Pulmonary artery endothelial cell (primary cell): ENCODE data around the gene FBXL17. TPM values are rescaled to one million over a fixed set of nuclear protein-coding genes. Genes with fewer than 3 reads are reported as not detected.
"Not testable (repeated sequence)": the region's sequence is repeated elsewhere in the genome, so short reads cannot be mapped to it uniquely, and the experiment has no call there.

Experiments
- DNase-seq: peaks from one replicate; pipeline ENCODE4 v3.0.0-alpha.2; 2011; ENCODE audit warnings: low read depth, low spot score
- total RNA-seq: library from RNA; depleted of rRNA; stranded (reverse); fragments of >200 nt; gene quantifications from 2 replicates; pipeline ENCODE4 v1.2.3, GENCODE V29; 2014

The FBXL17 gene
- total RNA-seq, 1 donor from 2014 or later, result 4.6 TPM

DNA sequence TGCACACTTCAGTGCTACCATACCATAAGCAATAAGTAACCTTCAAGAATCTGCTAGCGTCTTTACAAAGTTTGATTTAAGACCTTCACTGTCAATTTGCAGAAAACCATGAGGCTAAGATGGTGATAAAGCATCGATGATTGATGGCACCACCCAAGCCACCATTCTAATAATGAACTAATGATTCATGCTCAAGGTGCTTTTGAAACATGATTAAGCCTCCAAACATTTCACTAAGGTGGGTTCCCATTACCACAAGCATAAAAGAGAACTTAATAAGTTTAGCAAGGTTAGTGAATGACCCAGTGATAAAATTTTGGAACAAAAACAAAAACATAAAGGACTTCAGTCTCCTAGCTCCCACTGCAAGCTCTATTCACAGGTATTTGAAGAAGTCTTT lies 214.7 kb downstream of the FBXL17 start:
- no peak for DNase-seq

- no peak for DNase-seq
Measured at GRCh38 chr5:108164574-108164973, 217.3 kb downstream of the FBXL17 start.

- DNase-seq, result not testable (repeated sequence)
Measured at GRCh38 chr5:108152854-108153253, 229.0 kb downstream of the FBXL17 start.

DNA sequence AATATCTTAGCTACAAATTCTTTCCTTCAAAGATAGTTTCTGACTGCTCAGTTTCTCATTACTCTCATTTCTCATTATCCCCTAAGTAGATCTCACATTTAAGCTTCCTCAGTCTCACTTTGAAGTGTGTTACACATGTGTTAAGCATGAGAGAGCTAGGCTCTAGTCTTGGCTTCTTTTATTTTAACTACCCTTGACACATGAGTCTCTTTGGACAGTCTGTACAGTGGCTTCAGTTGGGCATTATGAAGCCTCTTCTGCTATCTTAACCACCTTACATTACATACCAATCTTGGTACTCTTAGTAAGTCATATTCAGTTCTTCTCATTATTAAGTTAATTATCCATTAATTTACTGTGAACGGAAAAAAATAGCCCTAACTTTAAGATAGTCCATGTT lies 232.5 kb downstream of the FBXL17 start:
- no peak for DNase-seq

- no peak for DNase-seq
Measured at GRCh38 chr5:108148715-108149139, 233.2 kb downstream of the FBXL17 start.

GRCh38 chr5:108146222-108146621 lies 235.7 kb downstream of the FBXL17 start:
- DNase-seq, result no peak

DNA sequence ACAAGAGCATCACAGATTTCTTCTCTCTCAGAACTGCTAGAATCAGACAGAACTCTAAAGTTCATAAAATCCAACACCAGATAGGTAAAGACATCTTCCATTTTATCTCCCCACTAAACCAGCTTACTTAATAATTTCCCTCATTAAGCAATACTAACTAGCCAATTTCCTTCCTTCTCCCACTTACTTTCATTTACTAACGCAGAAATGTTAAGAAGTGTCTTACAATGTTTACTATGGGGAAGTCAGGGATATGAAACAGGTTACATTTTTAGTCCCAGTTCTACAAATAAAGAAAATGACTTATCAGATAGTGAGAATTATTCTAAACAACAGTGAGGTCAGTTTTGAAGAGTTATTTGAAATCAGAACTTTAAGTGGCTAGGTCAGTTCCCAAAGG lies 236.5 kb downstream of the FBXL17 start:
- DNase-seq, result no peak

- no peak for DNase-seq
Measured at GRCh38 chr5:108144332-108144731, 237.6 kb downstream of the FBXL17 start.

GRCh38 chr5:108143581-108143980 lies 238.3 kb downstream of the FBXL17 start:
- no peak for DNase-seq

GRCh38 chr5:108141676-108142075 lies 240.2 kb downstream of the FBXL17 start:
- no peak for DNase-seq

GRCh38 chr5:108136493-108136892 lies 245.4 kb downstream of the FBXL17 start:
- DNase-seq, result no peak

- DNase-seq, result no peak
Measured at GRCh38 chr5:108129129-108129528, 252.8 kb downstream of the FBXL17 start.

- DNase-seq, result no peak
Measured at GRCh38 chr5:108125771-108126511, 256.0 kb downstream of the FBXL17 start.

GRCh38 chr5:108124596-108124995 lies 257.3 kb downstream of the FBXL17 start:
- DNase-seq, result no peak

DNA sequence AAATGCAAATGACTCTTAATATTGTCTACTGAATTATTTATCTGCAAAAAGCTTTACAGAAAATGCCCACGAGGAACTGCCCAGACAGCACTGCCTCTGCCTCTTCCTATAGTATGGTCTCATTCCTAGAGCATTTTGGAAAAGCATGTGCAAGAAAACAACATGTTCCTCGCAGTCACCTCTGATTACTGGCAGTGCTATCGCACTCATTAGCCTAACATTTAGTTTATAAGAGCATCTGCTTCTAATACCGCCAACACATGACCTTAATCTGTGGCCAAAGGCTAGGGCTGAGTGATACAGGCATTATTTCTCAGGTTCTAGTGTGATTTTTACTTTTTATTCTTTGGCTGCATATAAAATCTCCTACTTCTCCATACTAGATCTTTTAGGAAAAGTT lies 259.2 kb downstream of the FBXL17 start:
- no peak for DNase-seq

DNA sequence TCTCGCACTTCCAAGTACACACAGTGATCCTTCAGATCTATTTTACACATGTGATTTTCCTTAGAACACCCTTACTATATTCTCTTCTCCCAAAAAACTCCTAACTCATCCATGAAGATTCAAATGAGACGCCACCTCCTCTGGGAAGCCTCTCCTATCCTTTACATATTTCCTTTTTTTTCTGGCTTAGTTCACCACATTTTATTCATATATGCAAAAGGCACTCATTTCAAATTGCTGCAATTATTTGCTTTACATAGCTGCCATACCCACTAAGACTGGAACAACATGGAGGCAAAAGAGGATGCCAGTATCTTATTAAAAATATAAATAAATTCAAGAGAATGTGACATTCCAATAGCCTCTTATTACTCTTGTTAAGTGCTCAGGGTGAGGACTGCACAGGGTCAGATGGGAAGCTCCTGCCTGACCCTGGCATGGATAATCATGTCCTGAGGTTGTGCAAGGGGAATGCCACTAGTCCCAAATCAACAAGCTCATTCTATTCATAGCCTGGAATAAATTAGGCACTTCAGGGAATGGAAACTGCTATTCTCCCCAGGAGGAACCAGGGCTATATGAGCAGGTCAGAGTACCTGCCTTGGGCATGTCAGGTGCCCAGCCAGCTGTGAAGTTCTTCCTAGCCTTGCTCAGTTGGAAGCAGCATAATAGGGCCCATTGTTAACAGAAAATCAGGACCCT lies 262.9 kb downstream of the FBXL17 start:
- no peak for DNase-seq

DNA sequence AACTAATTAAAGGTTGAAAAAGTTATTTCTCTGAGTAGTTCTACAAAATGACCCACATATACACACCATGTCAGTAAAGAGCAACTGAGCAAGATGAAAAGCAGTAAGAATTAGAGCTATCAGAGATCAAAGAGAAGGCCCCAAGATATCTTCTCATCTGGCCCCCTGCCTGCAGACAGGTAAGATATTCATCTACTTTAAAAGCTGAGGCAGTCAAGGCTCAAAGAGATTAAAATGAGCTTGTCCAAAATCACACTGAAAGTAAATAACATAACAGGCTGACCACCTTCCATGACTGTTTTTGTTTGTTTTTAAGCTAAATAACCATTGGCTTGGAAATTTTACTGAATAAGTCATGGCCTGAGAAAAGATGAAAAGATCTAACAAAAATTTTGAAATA lies 266.2 kb downstream of the FBXL17 start:
- no peak for DNase-seq

- DNase-seq, result no peak
Measured at GRCh38 chr5:108113950-108114349, 267.9 kb downstream of the FBXL17 start.

DNA sequence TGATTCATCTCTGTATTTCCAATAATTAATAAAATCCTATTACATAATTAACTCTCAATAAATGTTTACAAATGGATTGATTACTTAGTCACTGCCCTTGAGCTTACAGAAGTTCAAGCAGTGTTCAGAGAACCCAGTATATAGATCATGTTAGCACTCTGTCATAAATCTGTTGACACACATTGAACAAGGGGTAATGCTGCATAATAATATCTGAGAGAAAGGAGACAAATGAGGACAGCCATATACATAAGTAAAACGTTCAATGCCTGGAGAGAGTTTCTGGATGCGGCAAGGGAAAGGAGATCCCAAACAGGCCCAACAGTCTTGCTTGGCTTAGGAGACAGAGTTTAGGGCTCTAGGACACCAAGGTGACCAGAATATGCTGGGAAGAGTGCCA lies 270.2 kb downstream of the FBXL17 start:
- DNase-seq, result no peak

DNA sequence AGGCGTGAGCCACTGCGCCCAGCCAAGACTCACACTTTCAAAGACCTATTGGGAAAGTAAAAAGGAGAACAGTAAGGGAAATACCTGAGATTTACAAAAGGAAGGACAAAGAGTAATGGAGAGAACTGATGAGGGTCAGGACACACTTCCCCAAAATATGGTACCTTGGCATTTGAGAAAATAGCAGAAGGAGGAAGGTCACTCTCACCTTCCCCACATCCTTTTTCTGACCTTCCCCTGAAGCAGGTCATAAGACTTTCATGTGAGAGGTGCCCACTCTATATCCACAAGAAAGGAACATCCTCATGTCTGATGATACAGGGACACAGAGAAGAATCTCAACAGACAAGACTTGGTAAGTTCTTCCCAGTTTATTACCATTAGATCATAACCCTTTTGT lies 272.8 kb downstream of the FBXL17 start:
- no peak for DNase-seq

DNA sequence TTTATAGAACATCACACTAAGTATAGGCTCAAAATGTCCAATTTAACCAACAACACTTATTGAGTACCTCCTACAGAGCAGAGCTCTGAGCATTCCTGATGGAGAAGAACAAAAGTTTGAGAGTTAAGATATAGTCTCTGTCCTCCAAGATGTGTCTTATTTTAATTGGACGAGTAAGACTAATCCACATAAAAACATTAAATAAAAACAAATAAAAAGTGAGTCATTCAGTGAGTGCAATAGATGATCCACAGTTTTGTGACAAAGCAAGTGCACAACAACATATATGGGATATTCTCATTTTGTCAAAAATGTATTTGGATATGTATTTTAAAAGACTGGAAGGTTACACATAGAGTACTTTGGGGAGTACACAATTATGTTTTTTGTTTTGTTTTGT lies 277.4 kb downstream of the FBXL17 start:
- DNase-seq, result no peak

- no peak for DNase-seq
Measured at GRCh38 chr5:108102463-108102862, 279.4 kb downstream of the FBXL17 start.

DNA sequence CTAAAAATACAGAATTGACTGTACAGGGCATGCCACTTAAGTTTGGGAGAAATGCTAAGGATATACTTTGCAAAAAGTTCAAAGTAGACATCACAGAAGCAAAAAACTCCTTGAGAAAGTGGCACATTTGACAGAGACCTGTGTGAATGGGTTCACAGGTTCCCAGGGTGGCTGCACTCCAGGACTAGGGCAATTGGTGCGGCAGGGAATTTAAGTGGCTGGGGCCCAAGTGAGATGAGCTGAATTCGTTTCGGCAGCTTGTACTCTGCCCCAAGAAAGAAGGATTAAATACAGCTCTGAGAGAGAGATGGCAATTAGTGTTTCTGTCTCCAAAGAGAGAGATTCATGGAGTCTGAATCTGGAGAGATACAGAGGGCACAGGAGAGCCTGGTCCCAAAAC lies 280.1 kb downstream of the FBXL17 start:
- DNase-seq, result no peak
